ENCODE results near the gene C9orf152.

The C9orf152 gene

GRCh38 chr9:110161940-110162339 is 46.0 kb downstream of the C9orf152 start:
- Histone ChIP-seq H3K4me1 (ENCODE audit: control insufficient read depth in 5 of 5, insufficient read depth in 5 of 5, low read length in 5 of 5) (peaks cover 4 to 25% (median 14%) of the 10 kb centered on the region in 5 donors), H3K36me3 (ENCODE audit: control insufficient read depth in 5 of 5, insufficient read depth in 5 of 5, low read length in 5 of 5) (peaks cover 5 to 15% (median 12%) of the 10 kb centered on the region in 5 donors), H3K27me3 (ENCODE audit: control insufficient read depth in 5 of 5, insufficient read depth in 4 of 5, low read length in 5 of 5) (no peaks in the 10 kb centered on the region), H3K9ac (ENCODE audit: low read length in 5 of 5) (no peak overlapping the region), H3K4me3 (ENCODE audit: low read depth in 1 of 5, low read length in 5 of 5) (no peak overlapping the region), H3K9me3 (ENCODE audit: control insufficient read depth in 5 of 5, low read length in 5 of 5) (no peaks in the 10 kb centered on the region), H3K27ac (ENCODE audit: low read depth, low read length) (peak overlapping the region; percentile 7)

- Histone ChIP-seq H3K27ac (ENCODE audit: low read depth, low read length) (peak overlapping the region; percentile 21), H3K4me1 (ENCODE audit: control insufficient read depth in 5 of 5, insufficient read depth in 5 of 5, low read length in 5 of 5) (peaks cover 8 to 38% (median 20%) of the 10 kb centered on the region in 5 donors), H3K9ac (ENCODE audit: low read length in 5 of 5) (no peak overlapping the region), H3K36me3 (ENCODE audit: control insufficient read depth in 5 of 5, insufficient read depth in 5 of 5, low read length in 5 of 5) (peaks cover 5 to 19% (median 12%) of the 10 kb centered on the region in 5 donors), H3K9me3 (ENCODE audit: control insufficient read depth in 5 of 5, low read length in 5 of 5) (no peaks in the 10 kb centered on the region), H3K27me3 (ENCODE audit: control insufficient read depth in 5 of 5, insufficient read depth in 4 of 5, low read length in 5 of 5) (no peaks in the 10 kb centered on the region), H3K4me3 (ENCODE audit: low read depth in 1 of 5, low read length in 5 of 5) (no peak overlapping the region)
Measured at GRCh38 chr9:110160685-110161084, 47.3 kb downstream of the C9orf152 start.

- Histone ChIP-seq H3K27me3 (ENCODE audit: control insufficient read depth in 5 of 5, insufficient read depth in 4 of 5, low read length in 5 of 5) (no peaks in the 10 kb centered on the region), H3K4me3 (ENCODE audit: low read depth in 1 of 5, low read length in 5 of 5) (no peak overlapping the region), H3K9me3 (ENCODE audit: control insufficient read depth in 5 of 5, low read length in 5 of 5) (no peaks in the 10 kb centered on the region), H3K9ac (ENCODE audit: low read length in 5 of 5) (no peak overlapping the region), H3K4me1 (ENCODE audit: control insufficient read depth in 5 of 5, insufficient read depth in 5 of 5, low read length in 5 of 5) (peaks cover 8 to 44% (median 20%) of the 10 kb centered on the region in 5 donors), H3K36me3 (ENCODE audit: control insufficient read depth in 5 of 5, insufficient read depth in 5 of 5, low read length in 5 of 5) (peaks cover 5 to 22% (median 12%) of the 10 kb centered on the region in 5 donors), H3K27ac (ENCODE audit: low read depth, low read length) (no peak overlapping the region)
Measured at GRCh38 chr9:110160123-110160522, 47.8 kb downstream of the C9orf152 start.

- no peaks in the 10 kb centered on the region for H3K9me3 ChIP-seq (ENCODE audit: control insufficient read depth in 5 of 5, low read length in 5 of 5)
- no peak overlapping the region for H3K4me3 ChIP-seq (ENCODE audit: low read depth in 1 of 5, low read length in 5 of 5)
- peaks cover 9 to 60% (median 24%) of the 10 kb centered on the region in 5 donors for H3K4me1 ChIP-seq (ENCODE audit: control insufficient read depth in 5 of 5, insufficient read depth in 5 of 5, low read length in 5 of 5)
- no peak overlapping the region for H3K27ac ChIP-seq (ENCODE audit: low read depth, low read length)
- H3K9ac ChIP-seq (ENCODE audit: low read length in 5 of 5) = no peak overlapping the region
- H3K36me3 ChIP-seq (ENCODE audit: control insufficient read depth in 5 of 5, insufficient read depth in 5 of 5, low read length in 5 of 5) = peaks cover 5 to 22% (median 12%) of the 10 kb centered on the region in 5 donors
- no peaks in the 10 kb centered on the region for H3K27me3 ChIP-seq (ENCODE audit: control insufficient read depth in 5 of 5, insufficient read depth in 4 of 5, low read length in 5 of 5)
Measured at GRCh38 chr9:110157823-110158664, 49.9 kb downstream of the C9orf152 start.

- Histone ChIP-seq H3K4me3 (ENCODE audit: low read depth in 1 of 5, low read length in 5 of 5) (no peak overlapping the region), H3K27ac (ENCODE audit: low read depth, low read length) (no peak overlapping the region), H3K9ac (ENCODE audit: low read length in 5 of 5) (no peak overlapping the region), H3K4me1 (ENCODE audit: control insufficient read depth in 5 of 5, insufficient read depth in 5 of 5, low read length in 5 of 5) (peaks cover 10 to 70% (median 28%) of the 10 kb centered on the region in 5 donors), H3K27me3 (ENCODE audit: control insufficient read depth in 5 of 5, insufficient read depth in 4 of 5, low read length in 5 of 5) (no peaks in the 10 kb centered on the region), H3K9me3 (ENCODE audit: control insufficient read depth in 5 of 5, low read length in 5 of 5) (no peaks in the 10 kb centered on the region), H3K36me3 (ENCODE audit: control insufficient read depth in 5 of 5, insufficient read depth in 5 of 5, low read length in 5 of 5) (peaks cover 5 to 22% (median 12%) of the 10 kb centered on the region in 5 donors)
Measured at GRCh38 chr9:110156902-110157301, 51.1 kb downstream of the C9orf152 start.

- H3K27me3 ChIP-seq (ENCODE audit: control insufficient read depth in 5 of 5, insufficient read depth in 4 of 5, low read length in 5 of 5) = no peaks in the 10 kb centered on the region
- peaks cover 5 to 22% (median 12%) of the 10 kb centered on the region in 5 donors for H3K36me3 ChIP-seq (ENCODE audit: control insufficient read depth in 5 of 5, insufficient read depth in 5 of 5, low read length in 5 of 5)
- H3K4me1 ChIP-seq (ENCODE audit: control insufficient read depth in 5 of 5, insufficient read depth in 5 of 5, low read length in 5 of 5) = peaks cover 10 to 70% (median 28%) of the 10 kb centered on the region in 5 donors
- H3K9me3 ChIP-seq (ENCODE audit: control insufficient read depth in 5 of 5, low read length in 5 of 5) = no peaks in the 10 kb centered on the region
- H3K4me3 ChIP-seq (ENCODE audit: low read depth in 1 of 5, low read length in 5 of 5) = peak overlapping the region in 2 of 5 donors; percentile 8 to 31
- H3K9ac ChIP-seq (ENCODE audit: low read length in 5 of 5) = no peak overlapping the region
- H3K27ac ChIP-seq (ENCODE audit: low read depth, low read length) = no peak overlapping the region
Measured at GRCh38 chr9:110156416-110156815, 51.5 kb downstream of the C9orf152 start.

GRCh38 chr9:110155751-110156150 is 52.2 kb downstream of the C9orf152 start:
- H3K9ac ChIP-seq (ENCODE audit: low read length in 5 of 5) = no peak overlapping the region
- H3K36me3 ChIP-seq (ENCODE audit: control insufficient read depth in 5 of 5, insufficient read depth in 5 of 5, low read length in 5 of 5) = peaks cover 0 to 19% (median 8%) of the 10 kb centered on the region in 5 donors
- H3K9me3 ChIP-seq (ENCODE audit: control insufficient read depth in 5 of 5, low read length in 5 of 5) = no peaks in the 10 kb centered on the region
- peaks cover 10 to 63% (median 28%) of the 10 kb centered on the region in 5 donors for H3K4me1 ChIP-seq (ENCODE audit: control insufficient read depth in 5 of 5, insufficient read depth in 5 of 5, low read length in 5 of 5)
- no peaks in the 10 kb centered on the region for H3K27me3 ChIP-seq (ENCODE audit: control insufficient read depth in 5 of 5, insufficient read depth in 4 of 5, low read length in 5 of 5)
- no peak overlapping the region for H3K4me3 ChIP-seq (ENCODE audit: low read depth in 1 of 5, low read length in 5 of 5)
- H3K27ac ChIP-seq (ENCODE audit: low read depth, low read length) = no peak overlapping the region

GRCh38 chr9:110153431-110153830 is 54.5 kb downstream of the C9orf152 start:
- Histone ChIP-seq H3K9ac (ENCODE audit: low read length in 5 of 5) (no peak overlapping the region), H3K9me3 (ENCODE audit: control insufficient read depth in 5 of 5, low read length in 5 of 5) (peaks cover 0 to 5% (median 0%) of the 10 kb centered on the region in 5 donors), H3K27me3 (ENCODE audit: control insufficient read depth in 5 of 5, insufficient read depth in 4 of 5, low read length in 5 of 5) (no peaks in the 10 kb centered on the region), H3K4me3 (ENCODE audit: low read depth in 1 of 5, low read length in 5 of 5) (no peak overlapping the region), H3K27ac (ENCODE audit: low read depth, low read length) (peak overlapping the region; percentile 57), H3K4me1 (ENCODE audit: control insufficient read depth in 5 of 5, insufficient read depth in 5 of 5, low read length in 5 of 5) (peaks cover 12 to 72% (median 40%) of the 10 kb centered on the region in 5 donors), H3K36me3 (ENCODE audit: control insufficient read depth in 5 of 5, insufficient read depth in 5 of 5, low read length in 5 of 5) (peaks cover 0 to 17% (median 0%) of the 10 kb centered on the region in 5 donors)

- Histone ChIP-seq H3K27me3 (ENCODE audit: control insufficient read depth in 5 of 5, insufficient read depth in 4 of 5, low read length in 5 of 5) (no peaks in the 10 kb centered on the region), H3K27ac (ENCODE audit: low read depth, low read length) (peak overlapping the region; percentile 57), H3K4me1 (ENCODE audit: control insufficient read depth in 5 of 5, insufficient read depth in 5 of 5, low read length in 5 of 5) (peaks cover 12 to 72% (median 43%) of the 10 kb centered on the region in 5 donors), H3K36me3 (ENCODE audit: control insufficient read depth in 5 of 5, insufficient read depth in 5 of 5, low read length in 5 of 5) (peaks cover 0 to 17% (median 0%) of the 10 kb centered on the region in 5 donors), H3K9me3 (ENCODE audit: control insufficient read depth in 5 of 5, low read length in 5 of 5) (peaks cover 0 to 5% (median 0%) of the 10 kb centered on the region in 5 donors), H3K9ac (ENCODE audit: low read length in 5 of 5) (peak overlapping the region in 1 of 5 donors; percentile 2), H3K4me3 (ENCODE audit: low read depth in 1 of 5, low read length in 5 of 5) (no peak overlapping the region)
Measured at GRCh38 chr9:110152704-110153374, 55.1 kb downstream of the C9orf152 start.

All from subcutaneous abdominal adipose tissue (tissue), 5 donors.